GM12872 (cell line): Measurements from ENCODE around the gene MAMLD1.

Experiments
- TF ChIP-seq, protein P1 (sequence below): IDR thresholded peaks from 3 replicates; pipeline ENCODE4 v1.5.1; 2011; ENCODE audit warnings: low read depth, mild to moderate bottlenecking, low read length, moderate library complexity; ENCODE audit not compliant: insufficient read depth

The MAMLD1 gene

DNA sequence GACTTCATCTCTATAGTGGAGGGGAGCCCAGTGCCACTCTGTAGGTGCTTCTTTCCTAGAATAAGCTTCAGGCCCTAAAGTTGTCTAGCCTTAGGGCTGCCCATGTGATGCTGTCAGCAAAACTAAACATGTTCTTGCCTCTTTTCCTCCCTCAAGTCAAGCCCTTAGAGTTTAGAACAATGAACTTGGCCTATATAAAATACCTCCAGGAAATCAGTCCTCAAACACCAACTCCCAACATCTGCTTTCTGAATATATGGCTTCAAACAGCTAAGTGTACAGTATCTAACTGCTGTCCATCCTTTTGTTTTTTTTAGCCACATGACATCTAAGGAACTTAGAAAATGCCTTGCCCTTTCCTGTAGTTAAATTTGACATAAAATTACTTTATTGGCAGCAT lies 91.0 kb downstream of the MAMLD1 start:
- TF ChIP-seq, protein P1, sequence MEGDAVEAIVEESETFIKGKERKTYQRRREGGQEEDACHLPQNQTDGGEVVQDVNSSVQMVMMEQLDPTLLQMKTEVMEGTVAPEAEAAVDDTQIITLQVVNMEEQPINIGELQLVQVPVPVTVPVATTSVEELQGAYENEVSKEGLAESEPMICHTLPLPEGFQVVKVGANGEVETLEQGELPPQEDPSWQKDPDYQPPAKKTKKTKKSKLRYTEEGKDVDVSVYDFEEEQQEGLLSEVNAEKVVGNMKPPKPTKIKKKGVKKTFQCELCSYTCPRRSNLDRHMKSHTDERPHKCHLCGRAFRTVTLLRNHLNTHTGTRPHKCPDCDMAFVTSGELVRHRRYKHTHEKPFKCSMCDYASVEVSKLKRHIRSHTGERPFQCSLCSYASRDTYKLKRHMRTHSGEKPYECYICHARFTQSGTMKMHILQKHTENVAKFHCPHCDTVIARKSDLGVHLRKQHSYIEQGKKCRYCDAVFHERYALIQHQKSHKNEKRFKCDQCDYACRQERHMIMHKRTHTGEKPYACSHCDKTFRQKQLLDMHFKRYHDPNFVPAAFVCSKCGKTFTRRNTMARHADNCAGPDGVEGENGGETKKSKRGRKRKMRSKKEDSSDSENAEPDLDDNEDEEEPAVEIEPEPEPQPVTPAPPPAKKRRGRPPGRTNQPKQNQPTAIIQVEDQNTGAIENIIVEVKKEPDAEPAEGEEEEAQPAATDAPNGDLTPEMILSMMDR: no peak

DNA sequence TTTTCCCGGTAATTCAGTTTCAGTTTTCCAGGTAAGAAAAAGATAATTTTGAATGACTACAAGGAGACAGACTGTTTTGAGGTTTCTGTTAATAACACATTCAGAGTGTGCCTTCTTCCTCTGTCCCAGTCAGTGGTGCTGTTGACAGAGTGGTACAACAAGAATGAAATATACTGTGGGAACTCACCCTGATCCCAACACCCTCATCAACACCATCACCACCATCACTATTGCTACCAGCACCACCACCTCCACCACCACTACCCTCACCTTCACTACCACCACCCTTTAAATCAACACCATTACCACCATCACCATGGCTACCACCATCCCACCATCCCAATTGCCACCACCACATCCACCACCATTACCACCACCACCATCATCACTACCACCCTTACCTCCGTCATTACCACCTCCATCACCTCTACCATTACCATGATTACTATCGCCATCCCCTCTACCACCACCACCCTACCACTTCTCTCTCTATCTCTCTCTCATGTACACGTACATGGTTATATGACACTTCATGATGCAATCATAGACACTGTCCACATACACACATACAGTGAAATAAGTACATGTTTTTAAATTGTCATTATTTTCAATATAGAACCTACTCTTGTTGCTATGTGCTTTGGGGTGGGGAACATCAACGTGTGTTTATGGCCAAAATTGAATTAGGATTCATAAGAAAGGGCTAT lies 91.5 kb downstream of the MAMLD1 start:
- TF ChIP-seq, protein P1: no peak

DNA sequence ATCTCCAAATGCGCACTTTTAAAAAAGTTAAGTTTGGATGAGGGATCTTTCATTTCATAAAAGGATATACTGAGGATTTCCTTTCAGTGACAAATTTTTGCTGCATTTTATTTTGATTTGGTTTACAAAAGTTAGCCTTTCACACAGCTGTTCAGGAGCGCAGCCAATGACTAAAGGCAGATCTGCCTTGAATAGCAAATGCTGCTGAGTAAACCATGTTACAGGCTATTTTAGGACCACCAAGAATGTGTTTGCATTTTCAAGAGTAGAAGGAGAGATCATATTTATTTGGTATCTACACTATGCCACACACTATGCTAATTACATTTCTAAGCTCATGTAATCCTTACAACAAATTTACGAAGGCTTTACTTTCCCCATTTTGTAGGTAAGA lies 92.1 kb downstream of the MAMLD1 start:
- TF ChIP-seq, protein P1: no peak

DNA sequence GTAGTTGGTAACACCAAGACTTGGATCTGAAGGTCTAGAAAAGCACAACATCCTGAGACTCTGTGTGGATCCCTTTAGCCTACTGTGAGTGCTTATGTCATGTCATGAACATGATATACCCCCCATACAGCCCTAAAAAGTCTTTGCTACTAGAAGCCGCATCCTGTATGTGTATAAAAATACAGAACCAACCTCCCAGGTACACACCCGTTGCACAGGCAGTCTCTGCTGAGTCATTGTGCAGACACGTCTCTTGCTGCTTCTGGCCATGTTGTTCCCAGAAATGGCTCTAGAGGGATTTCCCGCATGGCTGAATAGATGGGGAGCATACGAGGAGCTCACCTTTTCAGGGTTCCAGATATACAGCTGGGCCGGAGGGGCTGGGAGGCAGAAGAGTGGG lies 93.3 kb downstream of the MAMLD1 start:
- TF ChIP-seq, protein P1: no peak

DNA sequence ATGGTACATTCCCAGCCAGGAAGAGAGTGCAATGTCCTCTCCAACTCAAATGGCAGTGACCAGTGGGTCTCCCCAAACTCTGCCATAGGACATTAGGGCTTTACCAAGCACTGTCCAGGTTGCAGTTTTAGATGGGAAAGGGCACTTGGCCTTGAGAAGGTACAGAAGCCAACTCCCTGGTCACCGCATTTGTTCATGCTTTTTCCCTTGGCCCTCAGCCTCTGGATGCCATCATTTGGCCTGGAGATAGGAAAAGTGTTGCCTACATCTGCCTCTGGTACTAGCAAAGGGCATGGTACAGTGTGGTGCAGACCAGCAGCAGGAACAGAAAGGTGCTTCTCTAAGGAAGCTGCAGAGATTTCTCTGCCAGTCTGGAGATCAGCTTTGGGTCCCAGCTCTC lies 93.8 kb downstream of the MAMLD1 start:
- TF ChIP-seq, protein P1: no peak

DNA sequence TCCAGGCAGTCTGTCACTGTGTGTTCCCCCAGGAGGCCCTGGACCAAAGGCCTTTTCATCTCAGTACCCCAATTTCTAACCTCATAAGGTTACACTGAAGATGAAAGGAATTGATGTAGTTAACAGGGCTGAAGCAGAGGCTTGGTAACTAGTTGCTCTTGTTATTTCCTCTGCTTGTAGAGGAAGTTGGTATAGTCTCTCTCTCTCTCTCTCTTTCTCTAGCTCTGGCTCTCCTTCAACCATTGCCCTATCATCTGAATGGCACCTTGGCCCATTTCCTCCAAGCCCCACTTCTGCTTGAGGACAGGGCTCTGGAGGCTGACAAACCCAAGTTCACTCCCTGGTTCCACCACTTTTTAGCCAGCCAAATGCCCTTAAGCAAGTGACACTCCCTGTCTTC lies 96.1 kb downstream of the MAMLD1 start:
- TF ChIP-seq, protein P1: no peak

DNA sequence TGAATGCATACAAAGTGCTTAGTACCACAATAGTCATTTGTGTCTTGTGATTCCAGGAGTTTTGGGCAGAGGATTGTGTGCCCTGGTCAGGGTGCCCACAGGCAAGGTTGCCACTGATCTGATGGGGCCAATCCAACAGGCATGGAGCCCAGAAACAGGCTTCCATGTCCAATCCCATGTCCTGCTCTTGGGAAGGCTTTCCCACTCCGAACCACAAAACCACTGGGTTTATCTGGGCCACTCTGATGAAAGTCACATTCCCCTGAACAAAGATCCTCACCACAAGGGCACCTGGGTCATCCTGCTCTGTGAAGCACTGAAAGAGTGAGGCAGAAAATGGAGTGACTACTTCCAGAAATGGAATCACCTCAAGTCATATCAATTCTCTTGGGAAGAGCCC lies 96.9 kb downstream of the MAMLD1 start:
- TF ChIP-seq, protein P1: no peak
